Endothelial cell of umbilical vein (primary cell): Measurements from ENCODE around the gene ALDH8A1. TPM values are rescaled to one million over a fixed set of nuclear protein-coding genes. Genes with fewer than 3 reads are reported as not detected.

Source experiments
- BruUV-seq: library from RNA; stranded (reverse); fragments of 400-500 nt; replicated peaks from 2 replicates; lab custom pipeline; 2021; lab: Mats Ljungman, UMichigan
- CTCF ChIA-PET: fragments of 300-600, 350-600 bp; sonication (Branson Sonifier 250); formaldehyde crosslinking; loops from one replicate; lab custom pipeline; 2021; ENCODE audit warnings: antibody characterized with exemption, inconsistent platforms; lab: Charles Lee
- POLR2A ChIA-PET: fragments of 300-600, 350-600 bp; sonication (Branson Sonifier 250); formaldehyde crosslinking; loops from one replicate; lab custom pipeline; 2021; ENCODE audit warnings: antibody characterized with exemption, inconsistent platforms; lab: Charles Lee
- DNase-seq: peaks from one replicate; pipeline ENCODE4 v3.0.0-alpha.2; 2011; ENCODE audit warnings: low read depth, low spot score
- FAIRE-seq: peaks from 2 replicates; lab custom pipeline; 2011; peaks lifted over from hg19 to GRCh38; lab: Jason Lieb, UNC
- H2AFZ ChIP-seq: 2 replicates; pipeline ENCODE4 v1.6.0; 2012; ENCODE audit warnings: low read depth, low read length, control low read depth, inconsistent platforms
- H3K27ac ChIP-seq: 2 replicates; pipeline ENCODE4 v1.5.1; 2011; ENCODE audit warnings: low read depth, mild to moderate bottlenecking, control low read depth, low read length, moderate library complexity; ENCODE audit not compliant: insufficient read depth
- H3K27me3 ChIP-seq, 2 experiments: 2 replicates each; pipeline versions ENCODE4 v1.6.0 to v1.6.1; 2011; ENCODE audit warnings: low read length in 2 of 2, mixed read lengths in 1 of 2; ENCODE audit not compliant: control insufficient read depth in 2 of 2, insufficient read depth in 2 of 2
- H3K36me3 ChIP-seq, 2 experiments: 2 replicates in 1 of 2; 3 replicates in 1 of 2; pipeline ENCODE4 v1.5.1; 2011; ENCODE audit warnings: low read length in 2 of 2, mild to moderate bottlenecking in 1 of 2, moderate library complexity in 1 of 2; ENCODE audit not compliant: control insufficient read depth in 2 of 2, insufficient read depth in 2 of 2; ENCODE audit errors: extremely low read depth in 1 of 2
- H3K4me1 ChIP-seq: 3 replicates; pipeline ENCODE4 v1.5.1; 2011; ENCODE audit warnings: mild to moderate bottlenecking, low read length; ENCODE audit not compliant: control insufficient read depth, insufficient read depth; ENCODE audit errors: extremely low read depth
- H3K4me2 ChIP-seq: 2 replicates; pipeline ENCODE4 v1.6.1; 2011; ENCODE audit warnings: low read length, control low read depth, mixed read lengths; ENCODE audit not compliant: insufficient read depth
- H3K4me3 ChIP-seq, 3 experiments: fragments of 200-600 bp in 1 of 3; sonication (generic), shearing (Covaris generic) in 1 of 3; replicated peaks in 1 of 3; 2 replicates each; pipeline ENCODE4 v1.5.1; 2011 to 2016; ENCODE audit warnings: control low read depth in 3 of 3, low read length in 3 of 3, mild to moderate bottlenecking in 2 of 3, inconsistent platforms in 1 of 3, low read depth in 1 of 3, moderate library complexity in 1 of 3; ENCODE audit not compliant: insufficient read depth in 1 of 3
- H3K79me2 ChIP-seq: 2 replicates; pipeline ENCODE4 v1.6.0; 2012; ENCODE audit warnings: low read length, inconsistent platforms; ENCODE audit not compliant: control insufficient read depth, insufficient read depth
- H3K9ac ChIP-seq: replicated peaks from 2 replicates; pipeline ENCODE3; 2011; ENCODE audit warnings: low read length, control low read depth; ENCODE audit not compliant: insufficient read depth; ENCODE audit errors: extremely low read depth
- H3K9me1 ChIP-seq: replicated peaks from 3 replicates; pipeline ENCODE4 v1.6.0; 2011; ENCODE audit warnings: mild to moderate bottlenecking, low read length; ENCODE audit not compliant: control insufficient read depth, insufficient read depth; ENCODE audit errors: extremely low read depth
- H3K9me3 ChIP-seq: replicated peaks from 2 replicates; pipeline ENCODE4 v1.5.1; 2012; ENCODE audit warnings: low read length, inconsistent platforms; ENCODE audit not compliant: control insufficient read depth, insufficient read depth
- H4K20me1 ChIP-seq: replicated peaks from 2 replicates; pipeline ENCODE3; 2011; ENCODE audit warnings: mild to moderate bottlenecking, low read length; ENCODE audit not compliant: control insufficient read depth, insufficient read depth; ENCODE audit errors: extremely low read depth
- EZH2 ChIP-seq: IDR thresholded peaks from 2 replicates; pipeline ENCODE4 v1.6.1; 2012; ENCODE audit warnings: borderline replicate concordance, low read depth, mild to moderate bottlenecking, moderate library complexity, low read length, inconsistent platforms; ENCODE audit not compliant: severe bottlenecking
- FOS ChIP-seq: IDR thresholded peaks from 2 replicates; pipeline ENCODE4 v1.6.1; 2011; ENCODE audit warnings: mild to moderate bottlenecking, low read length, moderate library complexity, borderline replicate concordance; ENCODE audit not compliant: insufficient read depth
- GATA2 ChIP-seq: IDR thresholded peaks from 2 replicates; pipeline ENCODE4 v1.7.0; 2011; ENCODE audit warnings: low read depth, mild to moderate bottlenecking, moderate library complexity, mixed read lengths, low read length; ENCODE audit not compliant: insufficient read length, insufficient read depth
- JUN ChIP-seq: IDR thresholded peaks from 2 replicates; pipeline ENCODE4 v1.6.1; 2011; ENCODE audit warnings: borderline replicate concordance, low read depth; ENCODE audit not compliant: insufficient read length, insufficient read depth
- MYC ChIP-seq: IDR thresholded peaks from one replicate; pipeline ENCODE4 v1.6.1; 2011; ENCODE audit warnings: mild to moderate bottlenecking, low read depth, low read length
- POLR2A ChIP-seq: IDR thresholded peaks from 2 replicates; pipeline ENCODE4 v1.6.1; 2012; ENCODE audit warnings: low read depth, mild to moderate bottlenecking, control low read depth, low read length
- POLR2AphosphoS5 ChIP-seq: IDR thresholded peaks from 2 replicates; pipeline ENCODE4 v1.6.1; 2012; ENCODE audit warnings: low read depth, mild to moderate bottlenecking, control low read depth, low read length, moderate library complexity; ENCODE audit not compliant: insufficient read depth
- dilution Hi-C: fragments of 300-500 bp; cut with MboI; formaldehyde crosslinking; loops from one replicate; pipeline ENCODE4 v1.15.0; 2019; ENCODE audit warnings: low sequenced_read_pairs; ENCODE audit not compliant: extremely low pct_ligation_motif_present
- intact Hi-C: fragments of 100-400 bp; cut with micrococcal nuclease; formaldehyde crosslinking; loops from one replicate; pipeline ENCODE4 v1.10.0; 2022
- polyA plus RNA-seq, 4 experiments: library from polyadenylated mRNA; depleted of rRNA in 3 of 4; stranded (reverse) in 3 of 4; unstranded in 1 of 4; fragments of >200 nt; gene quantifications; 2 replicates each; pipeline versions ENCODE4 v1.2.1 to v1.2.3, GENCODE V29; 2011 to 2012; ENCODE audit warnings: missing spikeins in 1 of 4
- total RNA-seq: library from RNA; stranded (reverse); gene quantifications from 2 replicates; pipeline ENCODE4 v1.2.3, GENCODE V29; 2021
- TF ChIP-seq, protein P1 (sequence below): IDR thresholded peaks from 2 replicates; pipeline ENCODE4 v1.6.1; 2011; ENCODE audit not compliant: insufficient read depth, insufficient read length
- TF ChIP-seq, protein P2 (sequence below), 2 donors: IDR thresholded peaks; 1 replicate in 1 of 2; 2 replicates in 1 of 2; pipeline ENCODE4 v1.5.1; 2011; ENCODE audit warnings: low read length in 2 of 2, mild to moderate bottlenecking in 2 of 2, moderate library complexity in 2 of 2, control low read depth in 1 of 2, inconsistent platforms in 1 of 2, low read depth in 1 of 2; ENCODE audit not compliant: insufficient read depth in 1 of 2; ENCODE audit errors: extremely low read depth in 1 of 2

ALDH8A1 gene
- total and polyA plus RNA-seq, 2 donors (not counting 3 experiments of a cell fraction or from before 2014, with no cell fraction given) = 0.08 to 0.95 TPM

DNA sequence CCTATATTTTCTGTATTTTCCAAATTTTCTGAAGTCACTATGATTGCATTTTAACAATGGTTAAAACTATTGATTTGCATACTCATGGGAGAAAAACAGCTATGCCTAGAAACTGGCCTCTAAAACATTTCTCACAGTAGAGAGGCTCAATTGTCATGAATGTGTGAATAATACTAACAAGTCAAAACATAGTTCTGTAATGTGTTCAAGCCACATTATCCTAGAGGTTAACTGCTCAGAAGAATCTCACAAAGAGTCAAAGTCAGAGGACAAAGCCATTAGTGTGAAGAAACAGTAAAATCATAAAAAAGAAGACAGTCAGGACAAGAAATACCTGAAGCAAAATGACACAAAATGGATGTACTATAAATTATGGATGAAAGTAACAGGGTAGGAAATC is 12.5 kb upstream of the ALDH8A1 start:
- Histone ChIP-seq H3K27ac (no peak overlapping the region), H3K9ac (no peak overlapping the region), H3K4me3 (no peak overlapping the region), H3K4me1 (no peaks in the 10 kb centered on the region), H3K4me2 (no peak overlapping the region), H4K20me1 (no peaks in the 10 kb centered on the region), H3K9me3 (no peaks in the 10 kb centered on the region), H2AFZ (no peak overlapping the region), H3K79me2 (no peaks in the 10 kb centered on the region), H3K9me1 (no peaks in the 10 kb centered on the region), H3K27me3 (no peaks in the 10 kb centered on the region), H3K36me3 (no peaks in the 10 kb centered on the region)
- no TSS peak for BruUV-seq
- intact Hi-C loops (no loop called here), dilution Hi-C loops (no loop called here)
- no peak for TF ChIP-seq EZH2
- TF ChIP-seq, protein P1, sequence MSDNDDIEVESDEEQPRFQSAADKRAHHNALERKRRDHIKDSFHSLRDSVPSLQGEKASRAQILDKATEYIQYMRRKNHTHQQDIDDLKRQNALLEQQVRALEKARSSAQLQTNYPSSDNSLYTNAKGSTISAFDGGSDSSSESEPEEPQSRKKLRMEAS = no peak
- TF ChIP-seq FOS = no peak
- no peak for TF ChIP-seq POLR2AphosphoS5
- TF ChIP-seq POLR2A = no peak
- TF ChIP-seq, protein P2, sequence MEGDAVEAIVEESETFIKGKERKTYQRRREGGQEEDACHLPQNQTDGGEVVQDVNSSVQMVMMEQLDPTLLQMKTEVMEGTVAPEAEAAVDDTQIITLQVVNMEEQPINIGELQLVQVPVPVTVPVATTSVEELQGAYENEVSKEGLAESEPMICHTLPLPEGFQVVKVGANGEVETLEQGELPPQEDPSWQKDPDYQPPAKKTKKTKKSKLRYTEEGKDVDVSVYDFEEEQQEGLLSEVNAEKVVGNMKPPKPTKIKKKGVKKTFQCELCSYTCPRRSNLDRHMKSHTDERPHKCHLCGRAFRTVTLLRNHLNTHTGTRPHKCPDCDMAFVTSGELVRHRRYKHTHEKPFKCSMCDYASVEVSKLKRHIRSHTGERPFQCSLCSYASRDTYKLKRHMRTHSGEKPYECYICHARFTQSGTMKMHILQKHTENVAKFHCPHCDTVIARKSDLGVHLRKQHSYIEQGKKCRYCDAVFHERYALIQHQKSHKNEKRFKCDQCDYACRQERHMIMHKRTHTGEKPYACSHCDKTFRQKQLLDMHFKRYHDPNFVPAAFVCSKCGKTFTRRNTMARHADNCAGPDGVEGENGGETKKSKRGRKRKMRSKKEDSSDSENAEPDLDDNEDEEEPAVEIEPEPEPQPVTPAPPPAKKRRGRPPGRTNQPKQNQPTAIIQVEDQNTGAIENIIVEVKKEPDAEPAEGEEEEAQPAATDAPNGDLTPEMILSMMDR (IDR thresholded peaks at IDR 0.05; ENCODE audit: extremely low read depth in 1 of 2, insufficient read depth in 1 of 2, low read depth in 1 of 2, low read length in 2 of 2) = no peak
- FAIRE-seq (no peak), DNase-seq (no peak)
- ChIA-PET POLR2A (no interaction called here), CTCF (no interaction called here)

DNA sequence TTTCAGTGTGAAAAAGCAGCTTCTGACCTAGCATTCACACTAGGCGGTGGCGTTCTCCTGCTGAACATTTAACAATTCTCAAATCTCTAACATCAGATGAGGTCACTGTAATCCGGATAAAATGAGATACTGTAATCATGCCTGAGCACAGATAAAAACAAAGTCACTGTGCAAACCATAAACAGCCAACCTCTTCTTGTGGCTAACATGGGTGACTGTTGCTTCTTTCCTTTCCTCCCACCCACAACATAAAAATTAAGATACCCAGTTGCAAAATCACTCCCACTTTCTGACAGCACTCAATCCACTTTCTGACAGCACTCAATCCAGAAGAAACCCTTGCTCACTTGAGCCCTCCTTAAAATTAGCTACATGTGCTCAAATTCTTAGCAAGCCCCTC is 11.5 kb upstream of the ALDH8A1 start:
- TF ChIP-seq FOS (no peak), JUN (no peak), POLR2A (no peak), POLR2AphosphoS5 (no peak), MYC (no peak), GATA2 (no peak), EZH2 (no peak)
- TF ChIP-seq, protein P1 = no peak
- TF ChIP-seq, protein P2 (IDR thresholded peaks at IDR 0.05; ENCODE audit: extremely low read depth in 1 of 2, insufficient read depth in 1 of 2, low read depth in 1 of 2, low read length in 2 of 2) = no peak
- H3K79me2 ChIP-seq = no peaks in the 10 kb centered on the region
- H3K9me3 ChIP-seq = no peaks in the 10 kb centered on the region
- H3K9ac ChIP-seq = no peak overlapping the region
- ChIA-PET POLR2A (no interaction called here), CTCF (no interaction called here)
- H3K36me3 ChIP-seq = no peaks in the 10 kb centered on the region
- H3K27ac ChIP-seq = no peak overlapping the region
- dilution Hi-C loops (no loop called here), intact Hi-C loops (no loop called here)
- FAIRE-seq (no peak), DNase-seq (no peak)
- H3K4me2 ChIP-seq = no peak overlapping the region
- no peaks in the 10 kb centered on the region for H3K4me1 ChIP-seq
- no peaks in the 10 kb centered on the region for H4K20me1 ChIP-seq
- no peak overlapping the region for H3K4me3 ChIP-seq
- H2AFZ ChIP-seq = no peak overlapping the region
- H3K27me3 ChIP-seq = no peaks in the 10 kb centered on the region
- BruUV-seq = no TSS peak
- H3K9me1 ChIP-seq = no peaks in the 10 kb centered on the region
